Naive B cell (primary cell): ENCODE data around the gene DUSP19. TPM values are rescaled to one million over a fixed set of nuclear protein-coding genes. Genes with fewer than 3 reads are reported as not detected.

Experiments
- ATAC-seq, 2 donors: fragments of 150-1000 bp; cut with Tn5 transposase; 2 replicates each; pipeline ENCODE4 v1.10.0; 2021; ENCODE audit warnings: low read depth in 2 of 2, mild to moderate bottlenecking in 2 of 2, moderate library complexity in 2 of 2
- DNase-seq: peaks from one replicate; pipeline ENCODE4 v3.0.0; 2022
- H3K27ac Mint-ChIP-seq, 6 donors: one replicate each; pipeline ENCODE4 v1.8.0; 2020 to 2022; ENCODE audit warnings: mild to moderate bottlenecking in 6 of 6, mixed read lengths in 6 of 6, moderate library complexity in 5 of 6, inconsistent platforms in 2 of 6
- H3K27me3 Mint-ChIP-seq, 3 donors: one replicate each; pipeline ENCODE4 v1.8.0; 2021 to 2022; ENCODE audit warnings: mixed read lengths in 3 of 3, mild to moderate bottlenecking in 1 of 3
- H3K36me3 Mint-ChIP-seq, 2 donors: one replicate each; pipeline ENCODE4 v1.8.0; 2020 to 2022; ENCODE audit warnings: mixed read lengths in 2 of 2, inconsistent platforms in 1 of 2, mild to moderate bottlenecking in 1 of 2
- H3K4me1 Mint-ChIP-seq, 3 donors: one replicate each; pipeline ENCODE4 v1.8.0; 2020 to 2022; ENCODE audit warnings: mixed read lengths in 3 of 3, inconsistent platforms in 1 of 3, mild to moderate bottlenecking in 1 of 3, moderate library complexity in 1 of 3
- H3K4me3 Mint-ChIP-seq, 8 donors: one replicate each; pipeline ENCODE4 v1.8.0; 2020 to 2022; ENCODE audit warnings: mild to moderate bottlenecking in 8 of 8, mixed read lengths in 8 of 8, moderate library complexity in 8 of 8, inconsistent platforms in 2 of 8
- H3K9me3 Mint-ChIP-seq, 7 donors: one replicate each; pipeline ENCODE4 v1.8.0; 2020 to 2022; ENCODE audit warnings: mixed read lengths in 7 of 7, mild to moderate bottlenecking in 5 of 7, inconsistent platforms in 2 of 7, moderate library complexity in 1 of 7
- polyA plus RNA-seq, 6 donors: library from polyadenylated mRNA; unstranded; fragments of 300-500 nt; fragmentation: Illumina TruSeq; gene quantifications; one replicate each; pipeline ENCODE4 v1.2.3, GENCODE V29; 2021; ENCODE audit warnings: low read depth in 6 of 6

DUSP19 gene
- polyA plus RNA-seq, 6 donors from 2014 or later, result 0.04 to 0.77 (median 0.26) TPM

DNA sequence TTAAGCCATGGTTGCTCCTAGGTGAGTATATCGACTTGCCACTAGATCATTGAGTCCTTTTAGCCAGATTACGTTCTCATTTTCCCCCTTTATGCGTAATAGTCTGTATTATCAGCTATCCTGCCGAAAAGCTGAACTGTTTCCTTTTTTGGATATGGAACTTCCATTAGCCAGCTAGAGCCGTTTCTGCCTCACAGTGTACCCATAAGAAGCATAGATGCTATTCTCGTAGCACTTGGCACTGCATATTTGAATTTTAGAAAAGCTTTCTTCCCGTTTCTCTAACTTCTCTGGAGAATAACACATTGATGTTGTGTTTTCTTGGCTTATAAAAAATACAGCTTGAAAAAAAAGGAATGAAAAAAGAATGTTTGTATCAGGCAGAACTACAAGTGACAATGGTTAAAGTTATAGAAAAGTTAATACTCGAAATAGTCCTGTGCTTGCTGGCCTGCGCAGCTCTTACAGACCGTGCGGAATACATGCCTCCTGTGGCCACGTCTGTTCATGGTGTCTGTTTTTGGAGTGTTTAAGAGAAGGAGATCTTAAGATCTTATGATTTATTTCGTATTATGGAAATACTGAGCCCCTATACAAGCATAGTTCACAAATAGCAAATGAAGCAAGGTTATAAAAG, 710 bp downstream of the DUSP19 start:
- Mint-ChIP-seq H3K4me3 (peak overlapping the region; percentile 90 to 99 (median 96)), H3K36me3 (no peaks in the 10 kb centered on the region), H3K27me3 (peaks cover 6 to 8% (median 6%) of the 10 kb centered on the region in 3 donors), H3K4me1 (peaks cover 6 to 12% (median 11%) of the 10 kb centered on the region in 3 donors), H3K9me3 (no peaks in the 10 kb centered on the region), H3K27ac (peak overlapping the region in 2 of 6 donors; percentile 59 to 72)
- no peak for DNase-seq
- ATAC-seq, result peak; percentile 25 to 26

DNA sequence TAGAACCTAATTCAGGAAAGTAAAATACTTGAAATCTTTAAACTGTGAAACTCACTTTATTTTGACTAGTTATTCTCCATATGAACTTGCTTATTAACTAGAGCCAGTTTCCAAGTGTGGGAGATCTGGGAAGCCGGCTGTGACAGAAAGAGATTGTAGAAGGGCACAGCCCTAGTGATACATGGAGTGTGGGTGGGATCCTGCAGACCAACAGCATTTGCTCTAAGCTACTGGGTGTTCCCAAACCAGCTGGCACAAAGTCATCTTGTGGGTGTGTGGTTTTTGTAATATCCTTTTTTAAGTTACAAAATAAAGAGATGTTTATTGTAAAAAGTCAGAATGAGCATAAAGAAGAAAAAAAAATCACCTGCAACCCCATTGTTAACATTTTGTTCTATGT, 3.4 kb downstream of the DUSP19 start:
- peaks cover 6 to 12% (median 11%) of the 10 kb centered on the region in 3 donors for H3K4me1 Mint-ChIP-seq
- no peak for ATAC-seq
- no peak overlapping the region for H3K27ac Mint-ChIP-seq
- no peak overlapping the region for H3K4me3 Mint-ChIP-seq
- DNase-seq, result no peak
- peaks cover 6 to 9% (median 8%) of the 10 kb centered on the region in 3 donors for H3K27me3 Mint-ChIP-seq
- H3K36me3 Mint-ChIP-seq, result no peaks in the 10 kb centered on the region
- no peaks in the 10 kb centered on the region for H3K9me3 Mint-ChIP-seq

DNA sequence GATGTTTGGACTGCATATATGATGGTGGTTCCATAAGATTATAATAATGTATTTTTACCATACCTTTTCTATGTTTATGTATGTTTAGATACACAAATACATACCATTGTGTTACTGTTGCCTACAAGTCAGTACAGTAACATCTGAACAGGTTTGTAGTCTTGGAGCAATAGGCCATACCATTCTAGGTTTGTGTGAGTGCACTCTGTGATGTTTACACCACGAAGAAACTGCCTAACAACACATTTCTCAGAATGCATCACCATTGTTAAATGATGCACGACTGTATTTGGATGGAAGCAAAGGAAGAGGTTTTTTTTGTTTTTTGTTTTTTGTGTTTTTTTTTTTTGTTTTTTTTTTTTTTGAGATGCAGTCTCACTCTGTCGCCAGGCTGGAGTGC, 9.5 kb downstream of the DUSP19 start:
- DNase-seq, result no peak
- no peak overlapping the region for H3K27ac Mint-ChIP-seq
- H3K4me1 Mint-ChIP-seq, result no peaks in the 10 kb centered on the region
- no peaks in the 10 kb centered on the region for H3K9me3 Mint-ChIP-seq
- H3K36me3 Mint-ChIP-seq, result no peaks in the 10 kb centered on the region
- H3K27me3 Mint-ChIP-seq, result peaks cover 0 to 4% (median under 1%) of the 10 kb centered on the region in 3 donors
- no peak overlapping the region for H3K4me3 Mint-ChIP-seq
- ATAC-seq, result no peak

DNA sequence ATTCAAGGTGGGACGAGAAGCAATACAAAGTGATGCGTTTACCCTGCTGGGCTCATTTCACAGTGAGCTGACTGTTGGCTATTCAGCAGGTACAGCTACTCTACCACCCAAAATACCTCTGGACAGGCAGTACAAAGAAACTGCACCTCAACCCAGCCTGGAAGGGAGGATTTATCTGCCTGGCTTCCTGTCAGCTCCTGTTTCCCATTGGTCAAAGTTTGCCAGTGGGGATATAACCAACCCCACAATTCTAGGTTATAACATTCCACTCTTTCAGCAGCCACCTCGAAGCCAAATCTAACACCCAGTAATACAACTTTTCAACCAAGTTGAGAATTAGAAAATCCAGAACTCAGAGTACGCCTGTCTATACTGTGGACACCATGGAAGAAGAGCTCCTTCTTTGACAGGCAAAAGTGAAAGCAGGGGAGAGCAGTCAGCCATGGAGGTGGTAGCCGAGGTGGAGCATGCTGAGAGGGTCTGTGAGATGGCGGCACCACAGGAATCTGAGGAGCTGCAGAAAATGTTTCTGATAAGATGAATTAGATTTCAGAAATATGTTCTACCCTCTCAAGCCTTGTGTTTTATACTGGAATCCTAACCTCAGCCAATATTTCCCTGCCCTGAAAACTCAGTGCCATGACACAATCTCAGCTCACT, 10.8 kb downstream of the DUSP19 start:
- Mint-ChIP-seq H3K9me3 (no peaks in the 10 kb centered on the region), H3K4me1 (no peaks in the 10 kb centered on the region), H3K4me3 (peak overlapping the region in 1 of 8 donors; percentile 4), H3K27me3 (peaks cover 0 to 4% (median 0%) of the 10 kb centered on the region in 3 donors), H3K27ac (peak overlapping the region in 1 of 6 donors; percentile 34), H3K36me3 (no peaks in the 10 kb centered on the region)
- ATAC-seq (peak in 1 of 2 donors; percentile 43), DNase-seq (no peak)

DNA sequence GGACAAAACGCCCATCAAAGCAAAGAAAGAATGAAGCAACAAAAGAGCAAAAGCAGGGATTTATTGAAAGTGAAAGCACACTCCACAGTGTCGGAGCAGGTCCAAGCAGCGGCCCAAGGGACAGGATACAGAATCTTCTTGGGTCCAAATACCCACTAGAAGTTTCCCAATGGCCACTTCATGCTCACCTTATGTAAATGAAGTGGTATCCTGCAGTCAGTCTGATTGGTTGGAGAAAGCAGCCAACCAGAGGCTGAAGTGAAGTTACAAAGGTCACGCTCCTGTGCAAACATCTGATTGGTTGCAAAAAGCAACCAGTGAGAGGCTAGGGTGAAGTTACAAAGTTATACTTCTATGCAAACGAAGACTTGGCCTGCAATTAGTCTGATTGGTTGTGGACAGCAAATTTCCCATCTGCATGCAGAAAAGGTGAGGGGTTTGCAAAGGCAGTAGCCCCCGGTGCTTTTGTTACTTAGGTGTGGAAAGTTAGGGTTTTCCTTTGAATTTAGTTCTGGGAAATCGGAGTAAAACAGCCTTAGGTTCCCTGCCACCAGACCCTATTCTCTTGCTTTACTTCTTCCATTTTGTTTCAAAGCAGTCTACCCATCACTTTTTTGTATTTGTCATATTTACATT, 12.9 kb downstream of the DUSP19 start:
- H3K4me1 Mint-ChIP-seq, result no peaks in the 10 kb centered on the region
- no peaks in the 10 kb centered on the region for H3K36me3 Mint-ChIP-seq
- peaks cover 0 to 4% (median 0%) of the 10 kb centered on the region in 3 donors for H3K27me3 Mint-ChIP-seq
- no peaks in the 10 kb centered on the region for H3K9me3 Mint-ChIP-seq
- H3K4me3 Mint-ChIP-seq, result no peak overlapping the region
- no peak for ATAC-seq
- no peak overlapping the region for H3K27ac Mint-ChIP-seq
- no peak for DNase-seq

DNA sequence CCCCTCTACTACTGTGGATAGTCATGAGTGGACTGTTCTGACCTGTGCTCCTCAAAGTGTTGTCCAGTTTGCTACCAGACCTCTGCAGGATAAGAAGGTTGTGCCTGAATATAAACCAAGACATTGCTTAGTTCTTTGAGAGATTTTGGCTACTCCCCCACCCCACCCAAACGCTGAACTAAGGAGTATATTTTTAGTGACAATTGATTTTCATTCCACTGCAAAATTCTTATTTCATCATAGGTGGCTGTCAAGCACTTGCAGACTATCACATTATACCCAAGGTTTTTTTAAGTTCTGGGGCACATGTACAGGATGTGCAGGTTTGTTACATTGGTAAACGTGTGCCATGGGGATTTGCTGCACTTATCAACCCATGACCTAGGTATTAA, 13.4 kb downstream of the DUSP19 start:
- Mint-ChIP-seq H3K27me3 (no peaks in the 10 kb centered on the region), H3K4me1 (no peaks in the 10 kb centered on the region), H3K36me3 (no peaks in the 10 kb centered on the region), H3K27ac (no peak overlapping the region), H3K4me3 (no peak overlapping the region), H3K9me3 (no peaks in the 10 kb centered on the region)
- DNase-seq, result no peak
- no peak for ATAC-seq

DNA sequence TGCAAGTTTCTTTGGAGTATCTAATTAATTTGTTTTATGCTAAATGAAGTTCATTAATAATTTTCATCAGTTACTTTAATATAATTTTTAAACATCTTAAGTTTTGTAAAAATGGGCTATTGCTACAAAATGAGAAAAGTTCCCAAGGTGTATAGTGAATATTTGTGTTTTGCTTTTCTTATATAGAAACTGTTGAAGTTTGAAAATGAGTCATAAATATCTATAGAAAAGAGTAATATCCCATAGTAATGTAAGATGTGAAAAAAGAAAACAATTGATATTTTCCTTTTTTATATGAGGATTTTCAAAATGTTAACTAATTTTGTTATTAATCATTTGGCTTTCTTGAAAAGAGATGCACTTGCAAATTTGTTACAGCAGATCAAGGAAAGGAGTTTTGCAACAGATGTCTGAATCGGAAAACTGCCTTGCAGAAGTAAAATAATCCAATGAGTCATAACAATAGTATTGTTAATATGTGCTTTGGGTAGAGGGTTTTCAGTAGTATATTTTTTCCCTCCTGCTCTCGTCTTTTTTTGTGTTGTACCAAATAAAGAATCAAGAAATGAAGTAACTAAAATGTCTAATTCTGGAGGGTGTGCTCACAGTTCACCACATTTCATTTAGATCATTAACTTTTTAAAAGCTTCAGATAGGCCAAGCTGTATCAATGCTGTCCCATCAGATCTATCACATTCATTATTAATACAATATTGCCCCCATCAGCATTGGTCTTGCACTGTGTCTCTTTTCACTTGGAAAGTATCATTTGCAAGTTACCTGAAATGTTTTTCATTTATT, 15.5 kb downstream of the DUSP19 start:
- Mint-ChIP-seq H3K4me1 (no peaks in the 10 kb centered on the region), H3K4me3 (no peak overlapping the region), H3K36me3 (no peaks in the 10 kb centered on the region), H3K27ac (no peak overlapping the region), H3K9me3 (no peaks in the 10 kb centered on the region), H3K27me3 (no peaks in the 10 kb centered on the region)
- DNase-seq (no peak), ATAC-seq (no peak)

DNA sequence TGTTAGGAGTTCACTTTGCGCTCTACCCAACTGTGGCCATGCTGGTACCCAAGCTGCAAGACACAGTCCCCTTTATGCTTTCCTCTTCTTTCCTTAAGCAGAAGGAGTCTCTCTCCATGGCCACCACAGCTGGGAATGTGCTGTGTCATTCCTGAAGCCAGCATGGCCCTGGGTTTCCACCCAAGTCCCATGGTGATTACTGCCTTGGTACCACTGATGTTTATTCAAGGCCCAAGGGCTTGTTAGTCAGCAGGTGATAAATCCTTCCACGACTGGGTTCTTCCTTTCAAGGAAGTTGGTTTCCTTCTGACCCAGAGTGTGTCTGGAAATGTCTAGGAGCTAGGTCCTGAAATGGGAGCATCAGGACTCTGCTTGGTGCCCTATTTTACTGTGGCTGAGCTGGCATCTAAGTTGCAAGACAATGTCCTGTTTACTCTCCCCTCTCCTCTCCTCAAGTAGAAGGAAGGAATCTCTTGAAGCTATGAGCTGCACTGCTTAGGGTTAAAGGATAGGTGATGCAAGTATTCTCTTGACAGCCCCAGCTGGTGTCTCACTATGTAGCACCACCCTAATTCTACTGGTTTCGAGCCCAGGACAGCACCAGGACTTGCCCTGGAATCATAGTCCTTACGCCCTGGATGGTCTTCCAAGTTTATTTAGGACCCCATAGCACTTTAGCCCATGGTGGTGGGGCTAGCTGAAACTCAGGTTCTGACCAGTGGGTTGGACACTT, 27.0 kb downstream of the DUSP19 start:
- ATAC-seq (no peak), DNase-seq (no peak)
- Mint-ChIP-seq H3K4me1 (no peaks in the 10 kb centered on the region), H3K27ac (no peak overlapping the region), H3K36me3 (no peaks in the 10 kb centered on the region), H3K9me3 (peaks cover 0 to 3% (median 0%) of the 10 kb centered on the region in 7 donors), H3K4me3 (no peak overlapping the region), H3K27me3 (peaks cover 7 to 66% (median 30%) of the 10 kb centered on the region in 3 donors)

DNA sequence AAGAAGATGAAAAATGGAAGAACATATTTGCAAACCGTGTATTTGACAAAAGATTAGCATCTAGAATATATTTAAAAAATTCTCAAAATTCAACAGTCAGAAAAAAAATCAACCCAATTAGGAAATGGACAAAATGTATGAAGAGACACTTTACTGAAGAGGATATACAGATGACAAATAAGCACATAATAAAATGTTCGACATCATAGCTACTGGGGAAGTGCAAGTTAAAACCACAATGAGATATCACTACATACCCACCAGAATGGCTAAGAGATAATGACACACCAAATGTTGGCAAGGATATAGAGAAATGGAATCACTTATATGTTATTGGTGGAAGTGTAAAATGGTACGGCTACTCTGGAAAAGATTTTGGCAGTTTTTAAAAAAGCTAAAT, 34.0 kb downstream of the DUSP19 start:
- Mint-ChIP-seq H3K27me3 (peaks cover 25 to 42% (median 42%) of the 10 kb centered on the region in 3 donors), H3K4me3 (no peak overlapping the region), H3K4me1 (no peaks in the 10 kb centered on the region), H3K9me3 (no peaks in the 10 kb centered on the region), H3K27ac (no peak overlapping the region), H3K36me3 (no peaks in the 10 kb centered on the region)
- ATAC-seq, result no peak
- no peak for DNase-seq

DNA sequence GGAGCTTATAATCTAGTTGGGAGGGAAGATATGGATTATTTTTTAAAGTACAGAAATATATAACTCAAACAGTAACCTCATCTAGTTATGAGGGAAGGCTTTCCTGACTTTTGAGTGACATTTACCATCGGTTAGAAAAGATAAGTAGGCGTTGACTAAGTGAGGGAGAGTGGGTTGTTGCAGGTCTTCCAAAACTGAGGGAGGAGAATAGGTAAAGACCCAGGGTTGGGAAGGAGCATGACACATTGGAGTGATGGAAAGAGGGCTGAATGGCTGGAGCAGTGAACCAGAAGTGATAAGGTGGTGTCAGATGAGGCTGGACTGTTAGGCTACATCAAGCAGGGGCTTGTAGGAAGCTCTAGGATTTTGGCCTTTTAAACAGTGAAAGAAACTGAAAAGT, 35.1 kb downstream of the DUSP19 start:
- DNase-seq, result no peak
- no peak for ATAC-seq
- Mint-ChIP-seq H3K4me1 (no peaks in the 10 kb centered on the region), H3K36me3 (no peaks in the 10 kb centered on the region), H3K9me3 (no peaks in the 10 kb centered on the region), H3K27me3 (peaks cover 29 to 47% (median 44%) of the 10 kb centered on the region in 3 donors), H3K4me3 (no peak overlapping the region), H3K27ac (no peak overlapping the region)

DNA sequence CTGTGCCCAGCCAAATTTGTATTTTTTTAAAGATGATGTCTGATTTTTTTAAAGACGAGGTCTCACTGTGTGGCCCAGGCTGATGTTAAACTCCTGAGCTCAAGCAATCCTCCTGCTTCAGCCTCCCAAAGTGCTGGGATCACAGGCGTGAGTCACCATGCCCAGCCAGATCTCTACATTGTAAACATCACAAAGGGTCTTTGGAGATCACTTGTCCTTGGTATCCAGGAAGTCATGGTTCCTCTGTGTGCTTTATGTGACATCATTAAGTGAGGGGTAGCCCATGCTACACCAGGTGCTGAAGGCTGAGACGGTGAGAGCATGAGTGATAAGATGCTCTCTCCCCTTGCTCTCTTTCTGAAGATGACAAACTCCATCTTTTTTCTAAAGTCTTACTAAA, 38.7 kb downstream of the DUSP19 start:
- no peaks in the 10 kb centered on the region for H3K9me3 Mint-ChIP-seq
- H3K4me3 Mint-ChIP-seq, result no peak overlapping the region
- peaks cover 35 to 60% (median 55%) of the 10 kb centered on the region in 3 donors for H3K27me3 Mint-ChIP-seq
- no peaks in the 10 kb centered on the region for H3K4me1 Mint-ChIP-seq
- ATAC-seq (no peak), DNase-seq (no peak)
- H3K27ac Mint-ChIP-seq, result no peak overlapping the region
- H3K36me3 Mint-ChIP-seq, result peaks cover 0 to 10% of the 10 kb centered on the region in 2 donors

DNA sequence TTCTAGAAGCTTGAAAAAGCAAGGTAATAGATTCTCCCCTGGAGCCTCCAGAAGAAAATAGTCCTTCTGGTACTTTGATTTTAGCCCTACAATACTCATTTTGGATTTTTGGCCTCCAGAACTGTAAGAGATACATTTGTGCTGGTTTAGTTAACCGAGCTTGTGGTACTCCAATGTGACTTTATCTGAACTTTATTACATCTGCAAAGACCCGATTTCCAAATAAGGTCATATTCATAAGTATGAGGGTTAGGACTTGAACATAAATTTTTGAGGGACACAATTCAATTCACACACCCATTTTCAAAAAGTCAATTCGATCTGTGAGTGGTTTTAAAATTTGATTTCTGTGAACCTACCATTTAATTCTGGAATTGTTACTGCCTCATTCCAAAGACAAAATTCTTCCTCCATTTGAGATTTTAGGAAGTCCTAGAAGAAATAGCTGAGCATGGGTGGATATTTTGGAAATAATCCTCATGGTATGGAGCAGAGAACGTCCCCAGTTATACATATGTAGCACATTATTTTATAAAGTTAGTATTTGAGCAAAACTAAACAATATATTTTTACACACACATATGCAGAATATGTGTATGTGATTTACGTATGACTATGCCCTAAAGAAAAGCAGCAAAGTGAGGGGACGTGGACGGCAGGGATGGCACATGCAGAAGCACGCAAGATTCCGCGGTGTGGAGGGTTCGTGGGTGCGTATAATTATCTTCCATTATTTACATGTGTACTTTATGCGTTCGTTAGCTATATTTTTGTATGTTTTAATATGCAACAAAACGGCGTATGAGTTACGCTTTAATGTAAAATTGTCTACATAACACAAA, 44.8 kb downstream of the DUSP19 start:
- no peak for ATAC-seq
- peaks cover 0 to 10% of the 10 kb centered on the region in 2 donors for H3K36me3 Mint-ChIP-seq
- peak overlapping the region in 5 of 6 donors; percentile 4 to 99 (median 90) for H3K27ac Mint-ChIP-seq
- DNase-seq, result no peak
- H3K4me1 Mint-ChIP-seq, result peaks cover 11 to 33% (median 14%) of the 10 kb centered on the region in 3 donors
- peaks cover 18 to 33% (median 32%) of the 10 kb centered on the region in 3 donors for H3K27me3 Mint-ChIP-seq
- peak overlapping the region; percentile 89 to 98 (median 95) for H3K4me3 Mint-ChIP-seq
- no peaks in the 10 kb centered on the region for H3K9me3 Mint-ChIP-seq
